ENCODE measurements around the gene PAK4.
"Not testable (repeated sequence)": the region's sequence is repeated elsewhere in the genome, so short reads cannot be mapped to it uniquely, and the experiment has no call there.

PAK4 gene

GRCh38 chr19:39212375-39212742 lies 86.8 kb downstream of the PAK4 start:
- no peak for DNase-seq

- not testable (repeated sequence) for DNase-seq
Observed at GRCh38 chr19:39215323-39215722, 89.7 kb downstream of the PAK4 start.

GRCh38 chr19:39217094-39217493 lies 91.5 kb downstream of the PAK4 start:
- DNase-seq = no peak

- no peak for DNase-seq
Observed at GRCh38 chr19:39218230-39219007, 92.8 kb downstream of the PAK4 start.

- not testable (repeated sequence) for DNase-seq
Observed at GRCh38 chr19:39219108-39219507, 93.5 kb downstream of the PAK4 start.

GRCh38 chr19:39223703-39224279 lies 98.2 kb downstream of the PAK4 start:
- DNase-seq = no peak

- no peak for DNase-seq
Observed at GRCh38 chr19:39224910-39225309, 99.3 kb downstream of the PAK4 start.

Measured in T1000 (cell line).